HG03280 (cell line): ENCODE data around the gene TFDP1.
"Not testable (repeated sequence)": the region's sequence is repeated elsewhere in the genome, so short reads cannot be mapped to it uniquely, and the experiment has no call there.

Source experiments
- ATAC-seq: cut with Tn5 transposase; IDR thresholded peaks from one replicate; pipeline ENCODE4 v1.9.1; 2021; ENCODE audit warnings: mild to moderate bottlenecking, moderate library complexity; ENCODE audit not compliant: unreplicated experiment

Gene TFDP1

GRCh38 chr13:113613789-113614379 is 29.3 kb downstream of the TFDP1 start:
- no peak for ATAC-seq

DNA sequence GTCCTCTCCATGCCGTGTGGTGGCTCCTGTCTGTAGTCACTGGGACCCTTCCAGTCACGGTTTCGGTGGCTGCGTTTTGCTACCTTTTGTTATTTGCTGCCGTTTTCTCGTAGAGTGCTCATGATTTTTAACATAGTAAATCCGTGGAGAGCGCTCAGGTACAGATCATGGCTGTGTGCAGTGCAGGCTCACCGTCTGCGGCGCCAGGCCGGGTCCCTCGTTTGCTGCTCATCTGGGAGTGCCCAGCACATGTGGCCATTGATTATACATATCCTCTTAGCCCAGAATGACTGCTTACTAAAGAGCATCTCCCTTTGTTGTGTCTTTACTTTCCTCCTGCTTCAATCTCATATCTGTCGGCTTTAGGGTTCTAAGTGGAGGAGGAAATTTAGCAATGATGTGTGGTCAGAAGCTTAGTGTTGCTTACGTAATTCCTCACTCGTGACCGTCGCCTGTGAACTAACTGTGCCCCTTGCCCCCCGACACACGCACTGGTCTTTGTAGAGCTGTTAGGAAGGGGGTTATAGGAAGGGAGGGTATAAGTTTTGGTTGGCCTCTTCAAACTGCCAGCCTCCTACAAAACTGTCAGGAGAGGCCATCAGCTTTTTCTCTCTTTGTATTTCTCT is 31.8 kb downstream of the TFDP1 start:
- ATAC-seq = no peak

GRCh38 chr13:113616991-113617749 is 32.6 kb downstream of the TFDP1 start:
- ATAC-seq = no peak

DNA sequence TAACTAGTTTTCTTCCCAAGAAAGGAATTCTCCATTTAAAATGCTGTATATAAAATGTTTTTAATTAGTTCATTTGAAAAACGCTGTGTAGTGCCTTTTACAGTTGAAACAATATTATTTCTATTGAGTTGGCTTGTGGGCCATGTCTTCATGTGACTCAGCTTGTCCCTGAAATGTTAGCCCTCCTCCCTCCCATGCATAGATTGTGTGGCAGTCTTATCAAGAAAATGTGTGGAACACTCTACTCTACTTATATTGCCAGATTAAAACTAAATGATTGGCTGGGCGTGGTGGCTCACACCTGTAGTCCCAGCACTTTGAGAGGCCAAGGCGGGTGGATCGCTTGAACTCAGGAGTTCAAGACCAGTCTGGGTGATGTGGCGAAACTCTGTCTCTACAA is 33.4 kb downstream of the TFDP1 start:
- no peak for ATAC-seq

DNA sequence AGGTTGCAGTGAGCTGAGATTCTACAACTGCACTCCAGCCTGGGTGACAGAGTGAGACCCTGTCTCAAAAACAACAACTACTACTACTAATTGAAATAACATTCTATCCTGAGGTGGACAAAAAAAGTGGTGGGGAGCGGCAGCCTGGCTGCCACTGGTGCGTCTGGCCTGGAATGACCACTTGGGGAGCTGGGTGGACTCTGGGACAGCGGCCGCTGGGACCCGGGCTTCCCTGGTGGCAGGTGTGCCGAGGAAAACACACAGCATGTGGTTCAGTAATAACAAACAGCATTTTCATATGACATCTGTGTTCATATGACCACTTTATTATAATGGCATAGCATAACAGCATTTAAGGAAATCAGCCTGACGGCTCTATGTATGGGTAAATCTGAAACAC is 33.9 kb downstream of the TFDP1 start:
- no peak for ATAC-seq

DNA sequence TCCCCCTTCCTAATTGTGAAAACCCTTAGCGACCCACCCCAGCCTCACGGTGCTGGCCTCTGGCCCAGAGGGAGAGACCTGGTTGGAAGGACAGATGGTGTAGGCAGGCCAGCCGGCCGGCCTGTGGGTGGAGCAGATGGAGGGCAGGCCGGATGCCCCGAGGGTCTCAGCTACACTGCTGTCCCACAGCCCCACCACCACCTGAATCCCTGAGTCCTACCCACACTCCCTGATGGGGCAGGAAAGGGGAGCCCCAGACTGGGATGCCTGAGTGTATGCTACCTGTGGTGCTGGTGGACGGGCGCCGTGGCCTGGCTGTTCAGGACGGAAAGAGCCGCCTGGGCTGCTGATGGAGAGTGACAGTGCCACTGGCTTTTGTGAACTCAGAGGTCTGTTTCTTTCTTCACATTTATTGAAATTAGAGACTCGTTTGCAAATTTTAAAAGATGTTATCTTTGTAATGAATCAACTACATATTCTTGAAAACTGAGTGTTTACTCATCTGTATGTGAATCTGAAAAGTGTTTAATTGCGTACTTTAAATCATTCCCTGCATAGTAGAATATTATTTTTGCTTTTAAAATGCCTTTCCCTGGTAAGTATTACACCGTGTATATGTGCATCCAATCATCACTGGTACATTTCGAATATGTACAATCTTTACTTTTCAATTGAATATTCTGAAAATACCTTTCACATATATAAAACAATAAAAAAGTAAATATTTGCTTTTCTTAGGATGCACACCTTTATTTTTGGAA is 35.7 kb downstream of the TFDP1 start:
- ATAC-seq = no peak

GRCh38 chr13:113621046-113621445 is 36.5 kb downstream of the TFDP1 start:
- no peak for ATAC-seq

DNA sequence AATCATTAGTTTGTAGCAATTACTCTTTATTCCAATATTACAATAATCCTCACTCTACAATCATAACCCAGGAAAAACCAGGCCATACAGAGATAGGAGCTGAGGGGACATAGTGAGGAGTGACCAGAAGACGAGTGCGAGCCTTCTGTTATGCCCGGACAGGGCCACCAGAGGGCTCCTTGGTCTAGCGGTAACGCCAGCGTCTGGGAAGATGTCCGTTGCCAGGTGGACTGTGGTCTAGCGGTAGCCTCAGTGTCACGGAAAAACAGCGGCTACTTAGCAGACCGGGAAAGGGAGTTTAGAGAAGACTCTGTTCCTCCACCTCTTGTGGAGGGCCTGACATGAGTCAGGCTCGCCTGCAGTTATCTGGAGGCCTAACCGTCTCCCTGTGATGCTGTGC is 36.9 kb downstream of the TFDP1 start:
- not testable (repeated sequence) for ATAC-seq

- not testable (repeated sequence) for ATAC-seq
Measured at GRCh38 chr13:113621986-113622550, 37.5 kb downstream of the TFDP1 start.

DNA sequence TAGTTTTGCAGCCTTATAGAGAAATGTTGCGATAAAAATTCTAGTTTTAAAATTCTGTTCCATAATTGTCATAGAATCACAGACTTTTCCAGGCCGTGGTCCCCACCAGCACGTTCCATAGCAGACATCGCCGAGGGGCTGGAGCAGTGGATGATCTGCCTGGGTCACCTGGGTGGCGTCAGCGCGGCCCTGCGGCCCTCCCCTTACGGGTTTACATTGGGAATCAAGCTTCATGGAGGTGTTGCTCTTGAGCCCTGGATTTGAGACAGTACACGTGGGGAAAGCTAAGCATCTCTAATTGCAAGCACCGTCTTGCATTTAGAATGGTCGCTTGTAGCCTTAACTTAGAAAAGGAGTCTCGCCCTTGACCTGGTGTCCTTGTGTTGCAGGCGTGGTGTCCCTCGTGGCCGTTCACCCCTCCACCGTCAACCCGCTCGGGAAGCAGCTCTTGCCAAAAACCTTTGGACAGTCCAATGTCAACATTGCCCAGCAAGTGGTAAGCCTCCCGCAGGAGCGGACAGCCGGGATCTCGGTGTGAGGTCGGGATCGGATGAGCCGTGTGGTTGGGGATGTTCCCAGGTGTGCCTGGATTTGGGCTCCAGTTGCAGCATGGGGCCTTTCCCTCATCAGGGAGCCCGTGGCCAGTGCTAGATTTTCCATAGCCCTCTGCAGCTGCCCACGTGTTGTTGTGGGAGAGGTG is 38.4 kb downstream of the TFDP1 start:
- no peak for ATAC-seq

DNA sequence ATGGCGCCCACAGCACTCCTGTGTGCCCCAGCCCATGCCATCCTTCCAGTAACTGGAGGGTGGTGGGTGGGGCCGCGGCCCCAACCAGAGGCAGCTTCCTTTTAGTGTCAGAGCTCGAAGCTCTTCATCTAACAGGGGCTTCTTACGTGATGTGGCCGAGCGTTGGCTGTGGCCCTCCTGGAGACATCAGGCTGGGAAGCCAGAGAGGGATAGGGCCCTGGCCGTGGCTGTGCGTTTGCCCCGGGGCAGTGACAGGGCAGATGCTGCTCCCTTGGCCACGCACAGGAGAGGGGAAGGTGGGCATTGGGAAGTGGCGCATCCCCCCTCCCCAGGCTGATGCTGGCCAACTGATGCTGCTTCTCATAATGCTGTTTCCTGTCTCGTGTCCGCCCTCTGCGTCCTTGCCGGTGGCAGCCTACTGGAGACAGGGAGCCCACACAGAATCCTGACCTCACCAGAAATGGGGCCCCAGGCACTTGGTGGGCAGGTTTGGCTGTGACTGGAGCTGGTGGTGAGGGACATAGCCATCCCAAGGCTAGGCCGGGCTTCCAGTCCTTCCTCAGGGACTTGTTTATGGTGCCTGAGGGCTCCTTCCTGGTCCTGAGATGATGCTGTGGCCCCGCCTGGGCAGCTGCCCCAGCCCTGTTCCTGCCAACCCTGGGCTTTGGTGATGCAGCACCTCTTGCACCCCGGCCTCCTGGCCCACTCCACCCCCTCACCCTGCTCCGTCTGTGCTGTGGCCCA is 39.1 kb downstream of the TFDP1 start:
- no peak for ATAC-seq

DNA sequence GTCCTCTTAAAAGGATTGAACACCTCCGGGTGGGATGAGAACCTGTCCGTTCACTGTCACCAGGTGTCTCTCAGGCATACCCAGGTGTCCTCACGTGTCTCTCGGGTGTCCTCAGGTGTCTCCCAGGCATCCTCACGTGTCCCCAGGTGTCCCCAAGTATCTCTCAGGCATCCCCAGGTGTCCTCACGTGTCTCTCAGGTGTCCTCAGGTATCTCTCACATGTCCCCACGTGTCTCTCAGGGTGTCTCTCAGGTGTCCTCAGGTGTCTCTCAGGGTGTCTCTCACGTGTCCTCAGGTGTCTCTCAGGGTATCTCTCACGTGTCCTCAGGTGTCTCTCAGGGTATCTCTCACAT is 39.7 kb downstream of the TFDP1 start:
- no peak for ATAC-seq

DNA sequence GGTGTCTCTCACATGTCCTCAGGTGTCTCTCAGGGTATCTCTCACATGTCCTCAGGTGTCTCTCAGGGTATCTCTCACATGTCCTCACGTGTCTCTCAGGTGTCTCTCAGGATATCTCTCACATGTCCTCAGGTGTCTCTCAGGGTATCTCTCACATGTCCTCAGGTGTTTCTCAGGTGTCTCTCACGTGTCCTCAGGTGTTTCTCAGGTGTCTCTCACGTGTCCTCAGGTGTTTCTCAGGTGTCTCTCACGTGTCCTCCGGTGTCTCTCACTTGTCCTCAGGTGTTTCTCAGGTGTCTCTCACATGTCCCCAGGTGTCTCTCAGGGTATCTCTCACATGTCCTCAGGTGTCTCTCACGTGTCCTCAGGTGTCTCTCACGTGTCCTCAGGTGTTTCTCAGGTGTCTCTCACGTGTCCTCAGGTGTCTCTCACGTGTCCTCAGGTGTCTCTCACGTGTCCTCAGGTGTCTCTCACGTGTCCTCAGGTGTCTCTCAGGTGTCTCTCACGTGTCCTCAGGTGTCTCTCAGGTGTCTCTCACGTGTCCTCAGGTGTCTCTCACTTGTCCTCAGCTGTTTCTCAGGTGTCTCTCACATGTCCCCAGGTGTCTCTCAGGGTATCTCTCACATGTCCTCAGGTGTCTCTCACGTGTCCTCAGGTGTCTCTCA is 40.2 kb downstream of the TFDP1 start:
- not testable (repeated sequence) for ATAC-seq

DNA sequence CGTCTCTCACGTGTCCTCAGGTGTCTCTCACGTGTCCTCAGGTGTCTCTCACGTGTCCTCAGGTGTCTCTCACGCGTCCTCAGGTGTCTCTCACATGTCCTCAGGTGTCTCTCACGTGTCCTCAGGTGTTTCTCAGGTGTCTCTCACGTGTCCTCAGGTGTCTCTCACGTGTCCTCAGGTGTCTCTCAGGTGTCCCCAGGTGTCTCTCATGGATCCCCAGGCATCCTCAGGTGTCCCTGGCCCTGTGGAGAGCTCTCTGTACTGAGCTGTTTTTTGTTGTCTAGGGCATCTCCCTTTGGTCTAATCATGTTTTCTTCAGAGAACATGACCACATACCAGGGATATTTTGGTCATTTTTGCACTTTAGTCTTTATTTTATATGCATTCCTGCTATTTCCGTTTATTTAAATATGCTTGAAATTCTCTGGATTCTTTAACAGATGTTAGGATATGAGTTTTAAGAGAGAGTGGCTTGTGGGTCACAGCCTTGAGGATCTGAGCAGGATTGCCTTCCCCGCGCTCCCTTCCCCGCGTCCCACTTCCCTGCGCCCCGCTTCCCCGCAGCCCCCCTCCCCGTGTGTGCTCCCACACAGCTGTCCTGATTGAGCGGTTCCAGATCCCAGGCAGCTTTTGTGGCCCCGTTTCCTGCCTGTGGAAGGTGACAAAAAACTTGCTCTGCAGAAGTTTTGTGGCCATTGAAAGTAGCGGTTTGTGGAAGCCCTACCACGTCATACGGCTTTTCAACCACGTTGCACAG is 41.6 kb downstream of the TFDP1 start:
- no peak for ATAC-seq

DNA sequence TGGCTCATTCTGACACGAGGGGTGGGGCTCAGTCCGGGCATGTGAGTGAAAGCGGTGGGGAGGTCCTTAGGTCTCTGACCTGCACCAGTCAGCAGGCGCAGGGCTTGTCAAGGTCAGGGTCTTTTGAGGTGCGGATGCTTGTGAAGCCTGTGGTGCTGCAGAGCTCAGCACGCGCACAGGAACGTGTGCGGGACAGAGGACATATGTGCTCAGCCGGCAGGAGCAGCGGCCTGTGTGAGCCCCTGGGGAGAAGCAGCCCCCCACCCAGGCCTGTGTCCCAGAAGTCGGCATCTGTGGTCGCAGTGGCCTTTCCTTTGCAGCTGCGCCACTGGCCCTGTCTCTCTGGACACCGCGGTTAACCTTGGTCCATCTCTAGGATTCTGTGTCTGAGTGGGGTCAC is 42.6 kb downstream of the TFDP1 start:
- no peak for ATAC-seq

DNA sequence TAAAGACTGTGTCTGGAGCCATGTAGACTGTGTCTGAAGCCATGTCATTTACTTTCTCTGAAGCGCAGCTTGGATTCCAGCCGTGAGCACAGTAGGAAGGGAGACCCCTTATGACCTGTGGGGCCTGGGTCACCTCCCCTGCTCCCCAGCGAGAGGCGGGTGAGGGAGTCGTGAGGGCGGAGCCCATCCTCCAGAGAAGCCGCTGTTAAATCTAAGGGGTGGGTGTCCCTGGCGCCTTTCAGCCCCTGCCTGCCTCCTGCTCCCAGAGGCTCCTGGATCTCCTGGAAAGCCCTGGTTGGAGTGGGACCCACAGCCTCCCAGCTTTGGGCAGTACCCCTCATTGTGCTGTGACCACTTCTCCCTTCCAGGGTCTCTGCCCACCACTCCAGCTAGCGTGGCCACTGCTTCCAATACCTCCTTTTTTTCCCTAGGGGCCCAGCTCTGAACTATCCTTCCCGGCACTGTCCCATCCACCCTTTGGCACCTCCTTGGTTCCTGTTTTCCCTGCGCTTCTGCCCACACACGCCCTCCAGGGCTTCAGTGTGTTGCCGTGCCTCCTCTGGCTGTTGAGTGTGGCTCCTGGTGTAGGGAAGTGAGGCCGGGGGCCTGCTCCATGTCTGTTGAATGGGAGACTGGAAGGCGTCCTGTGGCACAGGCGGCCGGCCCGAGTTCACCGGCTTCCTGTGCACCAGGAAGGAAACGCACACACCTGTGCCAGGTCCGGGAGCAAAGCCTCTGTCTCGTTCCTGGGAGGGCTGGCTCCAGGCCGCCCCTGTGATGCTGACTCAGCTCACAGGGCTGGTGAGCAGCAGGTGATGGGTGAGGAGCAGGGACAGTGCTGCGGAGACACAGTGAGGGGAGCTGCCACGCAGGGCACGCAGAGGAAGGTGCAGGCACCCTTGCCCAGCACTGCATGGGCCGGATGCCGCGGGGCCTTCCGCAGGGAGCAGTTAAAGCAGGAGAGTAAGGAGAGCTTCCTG is 44.0 kb downstream of the TFDP1 start:
- ATAC-seq = no peak

DNA sequence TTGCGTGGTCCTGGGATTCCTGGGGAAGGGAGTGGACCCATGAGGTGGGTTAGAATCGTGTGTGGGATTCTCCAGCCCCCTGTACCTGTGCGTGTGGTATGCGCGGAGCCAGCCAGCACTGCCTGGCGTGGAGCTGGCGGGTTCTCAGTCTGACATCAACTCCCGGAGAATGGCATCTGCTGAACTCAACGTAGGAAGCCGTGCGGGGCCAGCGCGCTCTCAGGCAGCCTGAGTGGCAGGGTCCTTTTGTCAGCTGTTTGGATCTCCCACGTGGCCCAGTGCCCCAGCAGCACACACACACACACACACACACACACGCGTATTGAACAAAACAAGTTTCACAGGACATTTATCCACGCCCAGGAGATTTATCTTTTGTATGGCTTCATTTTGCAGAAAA is 45.3 kb downstream of the TFDP1 start:
- ATAC-seq = no peak

DNA sequence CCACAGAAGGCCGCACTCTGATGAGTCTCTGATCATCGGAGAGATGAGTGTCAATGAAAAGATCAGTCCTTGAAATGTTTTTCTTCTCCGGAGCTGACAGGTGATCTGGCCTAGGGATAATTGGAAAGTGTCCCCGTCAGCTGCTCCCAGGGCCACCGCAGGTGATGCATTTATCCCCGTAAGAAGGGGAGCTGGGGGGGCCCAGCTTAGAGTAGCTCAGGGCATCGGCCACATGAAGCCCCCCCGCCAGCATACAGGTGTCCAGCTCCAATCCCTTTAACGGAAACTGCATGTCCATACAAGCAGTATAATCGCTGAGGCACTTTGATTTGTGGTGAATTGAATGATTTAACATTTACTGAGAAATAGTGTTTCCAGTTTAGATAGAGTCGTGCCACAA is 45.7 kb downstream of the TFDP1 start:
- ATAC-seq = no peak
